ENCODE measurements around the gene DMXL1.
"Not testable (repeated sequence)": the region's sequence is repeated elsewhere in the genome, so short reads cannot be mapped to it uniquely, and the experiment has no call there.

Gene DMXL1

DNA sequence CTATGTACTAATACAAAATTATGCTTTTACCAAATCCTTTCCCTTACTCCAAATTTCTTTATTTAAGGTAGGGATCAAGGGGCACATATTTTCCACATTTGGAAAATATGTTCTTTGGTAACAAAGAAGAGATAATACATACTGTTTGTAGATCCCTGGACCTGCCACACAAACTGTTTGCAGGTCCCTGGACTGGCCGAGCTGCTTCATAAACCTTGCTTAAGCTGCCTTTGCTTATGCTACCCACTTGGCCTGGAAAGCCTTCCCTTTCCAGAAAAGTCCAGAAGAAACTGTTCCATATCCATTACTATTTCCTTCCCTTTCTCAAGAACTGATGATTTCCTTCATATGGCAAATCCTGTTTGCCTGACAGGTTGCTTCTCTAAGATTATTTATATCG, 22.6 kb upstream of the DMXL1 start:
- Mint-ChIP-seq H3K36me3 (ENCODE audit: low read depth) (no peaks in the 10 kb centered on the region), H3K4me1 (ENCODE audit: low read depth) (no peaks in the 10 kb centered on the region), H3K4me3 (no peak overlapping the region), H3K9me3 (no peaks in the 10 kb centered on the region), H3K27ac (no peak overlapping the region), H3K27me3 (ENCODE audit: low read depth) (no peaks in the 10 kb centered on the region)

DNA sequence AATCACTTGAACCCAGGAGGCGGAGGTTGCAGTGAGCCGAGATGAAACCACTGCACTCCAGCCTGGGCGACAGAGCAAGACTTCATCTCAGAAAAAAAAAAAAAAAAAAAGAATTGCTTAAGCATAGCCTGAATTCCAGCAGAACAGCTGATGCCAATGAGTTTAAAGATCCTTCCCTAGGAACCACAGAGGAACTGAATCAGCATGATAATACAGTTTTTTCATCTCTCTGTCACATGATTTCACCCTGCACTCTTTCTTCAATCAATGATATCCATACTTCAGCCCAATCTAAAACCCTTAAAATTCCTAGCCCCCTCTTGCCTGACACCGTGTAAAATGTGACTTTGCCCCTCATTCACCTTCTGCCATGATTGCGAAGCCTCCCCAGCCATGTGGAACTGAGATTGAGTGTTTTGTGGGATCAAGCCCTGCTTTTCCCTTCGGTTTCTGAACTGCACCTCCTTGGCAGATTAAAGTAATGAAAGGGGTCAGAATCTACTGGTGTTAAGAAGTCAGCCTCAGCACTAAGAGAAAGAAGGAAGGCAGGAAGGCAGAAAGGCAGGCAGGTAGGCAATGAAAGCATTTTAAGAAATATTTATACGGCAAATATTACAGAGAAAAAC, 20.9 kb upstream of the DMXL1 start:
- Mint-ChIP-seq H3K27ac (no peak overlapping the region), H3K27me3 (ENCODE audit: low read depth) (no peaks in the 10 kb centered on the region), H3K4me3 (no peak overlapping the region), H3K36me3 (ENCODE audit: low read depth) (no peaks in the 10 kb centered on the region), H3K9me3 (no peaks in the 10 kb centered on the region), H3K4me1 (ENCODE audit: low read depth) (no peaks in the 10 kb centered on the region)

GRCh38 chr5:119054101-119054500, 16.8 kb upstream of the DMXL1 start:
- H3K27ac Mint-ChIP-seq: no peak overlapping the region
- H3K4me3 Mint-ChIP-seq: no peak overlapping the region
- no peaks in the 10 kb centered on the region for H3K27me3 Mint-ChIP-seq (ENCODE audit: low read depth)
- H3K36me3 Mint-ChIP-seq (ENCODE audit: low read depth): no peaks in the 10 kb centered on the region
- no peaks in the 10 kb centered on the region for H3K4me1 Mint-ChIP-seq (ENCODE audit: low read depth)
- H3K9me3 Mint-ChIP-seq: no peaks in the 10 kb centered on the region

GRCh38 chr5:119055294-119055693, 15.6 kb upstream of the DMXL1 start:
- Mint-ChIP-seq H3K27me3 (ENCODE audit: low read depth) (no peaks in the 10 kb centered on the region), H3K27ac (no peak overlapping the region), H3K4me3 (no peak overlapping the region), H3K9me3 (no peaks in the 10 kb centered on the region), H3K36me3 (ENCODE audit: low read depth) (no peaks in the 10 kb centered on the region), H3K4me1 (ENCODE audit: low read depth) (no peaks in the 10 kb centered on the region)

DNA sequence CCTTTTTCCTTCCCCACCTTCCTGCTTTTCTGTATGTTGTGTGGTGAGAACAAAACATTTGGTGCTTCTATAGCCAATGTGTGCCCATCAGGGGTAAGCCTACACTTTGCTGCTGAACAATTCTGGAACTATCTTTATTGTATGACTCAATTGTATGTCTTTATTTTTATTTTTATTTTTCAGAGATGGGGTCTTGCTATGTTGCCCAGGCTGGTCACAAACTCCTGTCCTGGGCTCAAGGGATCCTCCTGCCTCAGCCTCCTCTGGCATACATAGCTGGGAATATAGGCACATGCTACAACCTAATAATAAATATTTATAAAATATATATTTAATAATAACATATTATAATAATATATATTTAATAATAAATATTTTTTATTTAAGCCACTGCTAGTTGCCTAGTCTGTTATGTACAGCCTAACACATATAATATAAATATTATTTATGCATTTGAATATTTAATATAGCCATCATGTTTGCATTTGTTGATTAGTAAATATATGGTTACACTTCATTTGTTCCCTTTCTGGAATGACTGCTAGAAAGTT, 11.8 kb upstream of the DMXL1 start:
- Mint-ChIP-seq H3K27ac (no peak overlapping the region), H3K27me3 (ENCODE audit: low read depth) (no peaks in the 10 kb centered on the region), H3K36me3 (ENCODE audit: low read depth) (no peaks in the 10 kb centered on the region), H3K4me3 (no peak overlapping the region), H3K9me3 (no peaks in the 10 kb centered on the region), H3K4me1 (ENCODE audit: low read depth) (peaks cover 8% of the 10 kb centered on the region)

- Mint-ChIP-seq H3K27me3 (ENCODE audit: low read depth) (no peaks in the 10 kb centered on the region), H3K4me3 (no peak overlapping the region), H3K27ac (no peak overlapping the region), H3K9me3 (no peaks in the 10 kb centered on the region), H3K36me3 (ENCODE audit: low read depth) (no peaks in the 10 kb centered on the region), H3K4me1 (ENCODE audit: low read depth) (peaks cover 10% of the 10 kb centered on the region)
These were observed 11.1 kb upstream of the DMXL1 start for GRCh38 chr5:119059740-119060255.

GRCh38 chr5:119063579-119064379, 7.1 kb upstream of the DMXL1 start:
- no peak overlapping the region for H3K4me3 Mint-ChIP-seq
- no peaks in the 10 kb centered on the region for H3K36me3 Mint-ChIP-seq (ENCODE audit: low read depth)
- no peaks in the 10 kb centered on the region for H3K9me3 Mint-ChIP-seq
- H3K27ac Mint-ChIP-seq: no peak overlapping the region
- peaks cover 10% of the 10 kb centered on the region for H3K4me1 Mint-ChIP-seq (ENCODE audit: low read depth)
- H3K27me3 Mint-ChIP-seq (ENCODE audit: low read depth): no peaks in the 10 kb centered on the region

- H3K4me1 Mint-ChIP-seq (ENCODE audit: low read depth): peaks cover 16% of the 10 kb centered on the region
- H3K27me3 Mint-ChIP-seq (ENCODE audit: low read depth): no peaks in the 10 kb centered on the region
- H3K36me3 Mint-ChIP-seq (ENCODE audit: low read depth): peaks cover 2% of the 10 kb centered on the region
- H3K4me3 Mint-ChIP-seq: no peak overlapping the region
- no peaks in the 10 kb centered on the region for H3K9me3 Mint-ChIP-seq
- no peak overlapping the region for H3K27ac Mint-ChIP-seq
These were observed 3.4 kb upstream of the DMXL1 start for GRCh38 chr5:119067450-119067849.

DNA sequence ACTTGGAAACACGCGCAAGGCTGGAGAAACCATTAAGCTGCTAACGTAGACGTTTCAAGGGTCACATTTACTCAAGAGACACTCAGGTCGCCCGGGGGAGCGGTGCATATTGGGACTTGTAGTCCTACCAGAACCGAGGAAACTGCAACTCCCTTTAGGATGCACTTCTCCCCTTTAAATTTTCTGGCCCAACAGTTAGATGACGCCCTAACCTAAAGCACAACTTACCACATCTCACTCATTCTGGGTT, 384 bp upstream of the DMXL1 start:
- Mint-ChIP-seq H3K4me1 (ENCODE audit: low read depth) (peaks cover 26% of the 10 kb centered on the region), H3K9me3 (no peaks in the 10 kb centered on the region), H3K36me3 (ENCODE audit: low read depth) (peaks cover 6% of the 10 kb centered on the region), H3K27me3 (ENCODE audit: low read depth) (no peaks in the 10 kb centered on the region), H3K4me3 (peak overlapping the region; percentile 99), H3K27ac (peak overlapping the region; percentile 100)

DNA sequence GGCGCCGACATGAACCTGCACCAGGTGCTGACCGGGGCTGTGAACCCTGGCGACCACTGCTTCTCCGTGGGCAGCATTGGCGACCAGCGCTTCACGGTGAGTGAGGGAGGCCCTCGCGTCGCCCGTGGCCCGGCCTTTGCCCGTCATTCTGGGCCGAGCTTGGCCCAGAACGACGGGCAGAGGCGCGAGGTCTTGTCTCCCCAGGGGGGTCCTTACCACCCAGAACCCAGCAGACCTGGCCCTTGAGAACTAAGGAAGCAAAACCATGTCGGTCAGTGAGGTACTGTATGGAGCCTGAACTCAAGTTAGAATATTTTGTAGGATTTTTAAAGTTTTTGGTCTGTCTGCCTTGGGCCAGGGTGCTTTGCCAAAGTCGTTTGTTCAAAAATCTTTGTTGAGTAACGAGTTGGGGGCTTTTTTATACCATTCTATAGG, 691 bp downstream of the DMXL1 start:
- Mint-ChIP-seq H3K4me1 (ENCODE audit: low read depth) (peaks cover 31% of the 10 kb centered on the region), H3K36me3 (ENCODE audit: low read depth) (peaks cover 6% of the 10 kb centered on the region), H3K27me3 (ENCODE audit: low read depth) (no peaks in the 10 kb centered on the region), H3K9me3 (no peaks in the 10 kb centered on the region), H3K4me3 (peak overlapping the region; percentile 99), H3K27ac (peak overlapping the region; percentile 100)

GRCh38 chr5:119072496-119072895, 1.6 kb downstream of the DMXL1 start:
- Mint-ChIP-seq H3K4me3 (peak overlapping the region; percentile 60), H3K27ac (peak overlapping the region; percentile 60), H3K9me3 (no peaks in the 10 kb centered on the region), H3K27me3 (ENCODE audit: low read depth) (no peaks in the 10 kb centered on the region), H3K36me3 (ENCODE audit: low read depth) (peaks cover 6% of the 10 kb centered on the region), H3K4me1 (ENCODE audit: low read depth) (peaks cover 31% of the 10 kb centered on the region)

DNA sequence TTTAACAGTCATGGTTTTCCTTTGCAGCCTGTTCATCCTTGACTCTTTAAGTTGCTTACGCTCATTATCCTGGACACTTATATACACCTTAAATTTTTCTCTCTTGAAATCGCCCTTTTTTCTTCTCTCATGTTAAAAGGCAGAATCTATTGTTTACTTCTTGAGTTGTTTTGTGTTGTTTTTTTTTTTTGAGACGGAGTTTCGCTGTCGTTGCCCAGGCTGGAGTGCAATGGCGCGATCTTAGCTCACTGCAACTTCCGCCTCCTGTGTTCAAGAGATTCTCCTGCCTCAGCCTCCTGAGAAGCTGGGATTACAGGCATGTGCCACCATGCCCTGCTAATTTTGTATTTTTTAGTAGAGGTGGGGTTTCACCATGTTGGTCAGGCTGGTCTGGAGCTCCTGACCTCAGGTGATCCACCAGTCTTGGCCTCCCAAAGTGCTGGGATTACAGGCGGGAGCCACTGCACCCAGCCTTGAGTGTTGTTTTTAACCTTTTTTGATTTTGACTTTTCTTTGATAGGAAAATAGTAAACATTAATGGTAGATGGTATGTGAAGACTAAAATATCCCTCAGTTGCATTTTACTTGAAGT, 3.0 kb downstream of the DMXL1 start:
- H3K27ac Mint-ChIP-seq: peak overlapping the region; percentile 4
- H3K4me3 Mint-ChIP-seq: peak overlapping the region; percentile 41
- not testable (repeated sequence) for H3K27me3 Mint-ChIP-seq (ENCODE audit: low read depth); H3K9me3 Mint-ChIP-seq; H3K36me3 Mint-ChIP-seq (ENCODE audit: low read depth)
- H3K4me1 Mint-ChIP-seq (ENCODE audit: low read depth): peaks cover 37% of the 10 kb centered on the region

GRCh38 chr5:119074419-119074818, 3.5 kb downstream of the DMXL1 start:
- no peaks in the 10 kb centered on the region for H3K27me3 Mint-ChIP-seq (ENCODE audit: low read depth)
- no peaks in the 10 kb centered on the region for H3K9me3 Mint-ChIP-seq
- peaks cover 6% of the 10 kb centered on the region for H3K36me3 Mint-ChIP-seq (ENCODE audit: low read depth)
- H3K27ac Mint-ChIP-seq: peak overlapping the region; percentile 32
- H3K4me3 Mint-ChIP-seq: peak overlapping the region; percentile 38
- peaks cover 43% of the 10 kb centered on the region for H3K4me1 Mint-ChIP-seq (ENCODE audit: low read depth)

DNA sequence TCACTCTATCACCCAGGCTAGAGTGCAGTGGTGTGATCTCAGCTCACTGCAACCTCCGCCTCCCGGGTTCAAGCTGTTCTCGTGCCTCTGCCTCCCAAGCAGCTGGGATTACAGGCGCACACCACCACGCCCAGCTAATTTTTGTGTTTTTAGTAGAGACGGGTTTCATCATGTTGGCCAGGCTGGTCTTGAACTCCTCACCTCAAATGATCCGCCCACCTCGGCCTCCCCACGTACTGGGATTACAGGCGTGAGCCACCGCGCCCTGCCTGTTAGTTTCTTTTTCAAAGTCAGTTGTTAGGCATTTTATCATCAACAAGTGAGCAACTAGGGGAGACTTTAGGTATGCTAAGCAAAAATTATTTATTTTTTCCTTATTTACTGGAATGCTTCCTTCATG, 4.4 kb downstream of the DMXL1 start:
- H3K27ac Mint-ChIP-seq; H3K9me3 Mint-ChIP-seq; H3K4me3 Mint-ChIP-seq; H3K36me3 Mint-ChIP-seq (ENCODE audit: low read depth); H3K27me3 Mint-ChIP-seq (ENCODE audit: low read depth): not testable (repeated sequence)
- peaks cover 48% of the 10 kb centered on the region for H3K4me1 Mint-ChIP-seq (ENCODE audit: low read depth)

DNA sequence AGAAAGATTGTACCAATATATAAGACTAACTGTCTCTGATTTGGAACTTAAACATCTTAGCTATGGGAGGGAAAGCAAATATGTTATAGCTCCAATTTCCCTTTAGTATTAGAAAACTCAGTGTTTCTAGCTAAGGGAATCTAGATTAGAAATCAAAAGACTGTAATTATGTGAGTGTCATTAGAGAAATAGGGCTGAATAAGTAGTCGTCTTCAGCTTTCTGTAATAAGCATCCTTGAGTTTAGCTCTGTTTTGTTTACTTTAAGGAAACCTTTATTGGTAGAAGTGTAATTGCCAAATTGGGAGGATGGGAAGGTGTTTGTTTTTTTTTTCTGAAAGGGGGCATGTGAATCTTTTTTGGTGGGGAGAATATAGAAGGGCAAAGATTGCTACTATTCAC, 5.2 kb downstream of the DMXL1 start:
- peaks cover 48% of the 10 kb centered on the region for H3K4me1 Mint-ChIP-seq (ENCODE audit: low read depth)
- no peaks in the 10 kb centered on the region for H3K9me3 Mint-ChIP-seq
- H3K36me3 Mint-ChIP-seq (ENCODE audit: low read depth): peaks cover 7% of the 10 kb centered on the region
- H3K27ac Mint-ChIP-seq: no peak overlapping the region
- no peak overlapping the region for H3K4me3 Mint-ChIP-seq
- no peaks in the 10 kb centered on the region for H3K27me3 Mint-ChIP-seq (ENCODE audit: low read depth)

All from T-helper 1 cell treated with Interleukin-12 subunit alpha and Interleukin-12 subunit beta and Interleukin-4 antibody, amounts not matched to agents 30 μg/mL and 1 μg/mL, for 36 hours (primary cell).